Glomerular visceral epithelial cell (primary cell): ENCODE data around the gene TKTL2.
"Not testable (repeated sequence)": the region's sequence is repeated elsewhere in the genome, so short reads cannot be mapped to it uniquely, and the experiment has no call there.

ENCODE experiments used
- DNase-seq: peaks from one replicate; pipeline ENCODE4 v3.0.0-alpha.2; 2016; ENCODE audit errors: extremely low spot score

Gene TKTL2

DNA sequence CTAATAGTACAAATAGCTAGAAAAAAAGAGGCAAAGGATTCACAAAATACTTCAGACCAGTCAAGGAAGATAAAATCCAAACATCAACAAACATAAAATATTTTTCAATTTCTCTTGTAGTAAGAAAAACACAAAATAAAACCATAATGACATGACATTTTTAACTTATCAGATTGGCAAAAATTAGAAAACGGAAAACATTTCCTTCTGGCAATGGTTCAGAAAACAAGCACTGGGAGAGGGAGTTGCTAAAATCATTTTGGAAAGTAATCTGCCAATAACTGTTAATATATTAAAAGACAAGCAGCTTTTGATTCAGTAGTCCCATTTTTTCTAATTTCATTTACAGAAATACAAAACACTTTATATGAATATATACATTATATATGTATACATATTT is 26.1 kb downstream of the TKTL2 start:
- no peak for DNase-seq

- not testable (repeated sequence) for DNase-seq
These were observed 26.5 kb downstream of the TKTL2 start for GRCh38 chr4:163447023-163447422.

GRCh38 chr4:163440040-163440439 is 33.5 kb downstream of the TKTL2 start:
- no peak for DNase-seq
